ENCODE measurements around the gene MADD.

The MADD gene

DNA sequence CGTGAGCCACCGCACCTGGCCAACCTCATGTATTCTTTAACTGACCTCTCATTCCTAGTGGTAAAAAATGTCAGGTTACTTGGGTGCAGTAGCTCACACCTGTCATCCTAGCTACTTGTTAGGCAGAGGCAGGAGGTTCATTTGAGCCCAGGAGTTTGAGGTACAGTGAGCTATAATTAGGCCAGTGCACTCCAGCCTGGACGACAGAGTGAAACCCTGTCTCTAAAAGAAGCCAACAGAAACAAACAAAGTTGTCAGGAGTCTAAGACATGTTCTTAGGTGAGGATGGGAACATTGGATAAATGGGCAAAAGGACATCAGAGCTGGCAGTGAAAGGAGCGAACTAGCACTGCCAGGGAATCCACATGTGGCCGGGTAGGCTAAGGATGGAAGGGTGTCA lies 18.1 kb downstream of the MADD start:
- H3K4me3 ChIP-seq (ENCODE audit: control insufficient read depth, low read depth, low read length): no peak overlapping the region
- no peak for DNase-seq (ENCODE audit: low read depth)
- TF ChIP-seq, protein P1, sequence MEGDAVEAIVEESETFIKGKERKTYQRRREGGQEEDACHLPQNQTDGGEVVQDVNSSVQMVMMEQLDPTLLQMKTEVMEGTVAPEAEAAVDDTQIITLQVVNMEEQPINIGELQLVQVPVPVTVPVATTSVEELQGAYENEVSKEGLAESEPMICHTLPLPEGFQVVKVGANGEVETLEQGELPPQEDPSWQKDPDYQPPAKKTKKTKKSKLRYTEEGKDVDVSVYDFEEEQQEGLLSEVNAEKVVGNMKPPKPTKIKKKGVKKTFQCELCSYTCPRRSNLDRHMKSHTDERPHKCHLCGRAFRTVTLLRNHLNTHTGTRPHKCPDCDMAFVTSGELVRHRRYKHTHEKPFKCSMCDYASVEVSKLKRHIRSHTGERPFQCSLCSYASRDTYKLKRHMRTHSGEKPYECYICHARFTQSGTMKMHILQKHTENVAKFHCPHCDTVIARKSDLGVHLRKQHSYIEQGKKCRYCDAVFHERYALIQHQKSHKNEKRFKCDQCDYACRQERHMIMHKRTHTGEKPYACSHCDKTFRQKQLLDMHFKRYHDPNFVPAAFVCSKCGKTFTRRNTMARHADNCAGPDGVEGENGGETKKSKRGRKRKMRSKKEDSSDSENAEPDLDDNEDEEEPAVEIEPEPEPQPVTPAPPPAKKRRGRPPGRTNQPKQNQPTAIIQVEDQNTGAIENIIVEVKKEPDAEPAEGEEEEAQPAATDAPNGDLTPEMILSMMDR (conservative IDR thresholded peaks at IDR 0.05; ENCODE audit: control insufficient read depth, insufficient read depth, low read depth, low read length): no peak

GRCh38 chr11:47289856-47290255 lies 19.9 kb downstream of the MADD start:
- H3K4me3 ChIP-seq (ENCODE audit: control insufficient read depth, low read depth, low read length): no peak overlapping the region
- DNase-seq (ENCODE audit: low read depth): no peak
- TF ChIP-seq, protein P1 (conservative IDR thresholded peaks at IDR 0.05; ENCODE audit: control insufficient read depth, insufficient read depth, low read depth, low read length): no peak

DNA sequence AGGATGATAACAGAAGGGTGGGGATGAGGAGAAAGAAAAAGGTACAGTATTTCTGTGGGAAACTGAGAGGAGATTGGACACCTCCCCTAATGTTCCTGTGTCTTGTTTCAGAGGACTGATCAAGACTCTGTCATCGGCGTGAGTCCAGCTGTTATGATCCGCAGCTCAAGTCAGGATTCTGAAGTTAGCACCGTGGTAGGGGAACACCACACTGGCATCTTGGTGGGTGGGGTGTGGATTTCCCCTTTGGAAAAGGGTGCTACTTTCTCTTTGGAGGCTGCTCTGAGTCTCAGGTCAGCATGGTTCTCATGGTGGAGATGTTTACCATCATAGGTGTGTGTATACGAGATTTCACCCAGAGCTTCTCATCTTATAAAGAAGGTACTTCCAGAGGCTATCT lies 25.5 kb downstream of the MADD start:
- no peak overlapping the region for H3K4me3 ChIP-seq (ENCODE audit: control insufficient read depth, low read depth, low read length)
- DNase-seq (ENCODE audit: low read depth): no peak
- TF ChIP-seq, protein P1 (conservative IDR thresholded peaks at IDR 0.05; ENCODE audit: control insufficient read depth, insufficient read depth, low read depth, low read length): no peak

DNA sequence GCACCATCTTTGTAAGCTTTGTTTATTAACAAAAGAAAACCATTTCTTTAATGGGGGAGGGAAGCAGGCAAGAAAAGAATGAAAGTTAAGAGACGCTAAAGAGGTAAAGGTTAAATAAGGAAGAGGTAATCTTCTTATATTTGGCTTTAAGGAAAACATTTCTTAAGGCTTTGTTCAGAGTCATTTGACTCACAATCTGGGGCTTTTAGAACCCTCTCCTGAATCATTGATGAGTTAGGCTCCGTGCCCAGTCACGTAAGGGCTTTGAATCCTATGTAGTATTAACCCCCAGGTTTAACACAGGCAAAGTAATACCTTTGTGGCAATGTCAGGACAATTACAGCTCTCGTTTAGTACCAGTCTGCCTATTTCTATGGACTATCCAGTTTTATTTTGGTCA lies 26.1 kb downstream of the MADD start:
- TF ChIP-seq, protein P1 (conservative IDR thresholded peaks at IDR 0.05; ENCODE audit: control insufficient read depth, insufficient read depth, low read depth, low read length): no peak
- DNase-seq (ENCODE audit: low read depth): no peak
- no peak overlapping the region for H3K4me3 ChIP-seq (ENCODE audit: control insufficient read depth, low read depth, low read length)

DNA sequence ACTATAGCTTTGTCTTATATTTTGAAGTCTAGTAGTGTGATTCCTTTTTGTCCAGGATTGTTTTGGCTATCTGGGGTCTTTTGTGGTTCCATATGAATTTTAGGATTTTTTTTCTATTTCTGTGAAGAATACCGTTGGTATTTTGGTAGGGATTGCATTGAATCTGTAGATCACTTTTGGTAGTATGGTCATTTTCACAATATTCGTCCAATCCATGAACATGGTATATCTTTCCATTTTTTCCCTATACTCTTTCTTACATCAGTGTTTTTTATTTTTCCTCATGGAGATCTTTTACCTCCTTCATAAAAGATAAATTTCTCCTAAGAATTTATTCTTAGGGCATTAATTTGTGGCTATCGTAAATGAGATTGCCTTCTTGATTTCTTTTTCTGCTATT lies 29.1 kb downstream of the MADD start:
- TF ChIP-seq, protein P1 (conservative IDR thresholded peaks at IDR 0.05; ENCODE audit: control insufficient read depth, insufficient read depth, low read depth, low read length): no peak
- no peak overlapping the region for H3K4me3 ChIP-seq (ENCODE audit: control insufficient read depth, low read depth, low read length)
- no peak for DNase-seq (ENCODE audit: low read depth)

GRCh38 chr11:47302853-47303252 lies 32.9 kb downstream of the MADD start:
- DNase-seq (ENCODE audit: low read depth): no peak
- no peak overlapping the region for H3K4me3 ChIP-seq (ENCODE audit: control insufficient read depth, low read depth, low read length)
- TF ChIP-seq, protein P1 (conservative IDR thresholded peaks at IDR 0.05; ENCODE audit: control insufficient read depth, insufficient read depth, low read depth, low read length): no peak
